IPS DF 6.9 (cell line): ENCODE measurements around the gene GABRB2.

ENCODE experiments used
- DNase-seq: peaks from one replicate; pipeline ENCODE4 v3.0.0-alpha.2; 2013; ENCODE audit warnings: low read depth, low spot score
- H3K27ac ChIP-seq: one replicate; pipeline ENCODE4 v1.5.1; 2013; ENCODE audit warnings: low read length, control low read depth
- H3K27me3 ChIP-seq: 2 replicates; pipeline ENCODE4 v1.6.1; 2013; ENCODE audit warnings: mild to moderate bottlenecking, low read length; ENCODE audit not compliant: control insufficient read depth, insufficient read depth
- H3K36me3 ChIP-seq: 2 replicates; pipeline ENCODE4 v1.6.1; 2013; ENCODE audit warnings: low read length; ENCODE audit not compliant: control insufficient read depth, insufficient read depth
- H3K4me1 ChIP-seq: 2 replicates; pipeline ENCODE4 v1.6.1; 2013; ENCODE audit warnings: low read length; ENCODE audit not compliant: control insufficient read depth, insufficient read depth
- H3K4me3 ChIP-seq: 2 replicates; pipeline ENCODE4 v1.5.1; 2013; ENCODE audit warnings: mild to moderate bottlenecking, low read length
- H3K9me3 ChIP-seq: 2 replicates; pipeline ENCODE4 v1.6.1; 2013; ENCODE audit warnings: low read length, inconsistent platforms; ENCODE audit not compliant: control insufficient read depth, insufficient read depth
- WGBS: extraction: QIAGEN DNeasy Blood & Tissue Kit; methylation state at CpG from one replicate; pipeline ENCODE4 v1.1.7; 2013; ENCODE audit warnings: mixed read lengths, missing lambda C conversion rate; ENCODE audit not compliant: insufficient read length, insufficient coverage; 5-methylcytosine and 5-hydroxymethylcytosine counted together

GABRB2 gene

GRCh38 chr5:161546470-161547301, at the start of gene GABRB2:
Gene GABRB2, minus strand, starts transcription at chr5:161546725. Its CDS starts 82 bp downstream, at chr5:161546643.
- no CpG with 5 or more reads among the region's 31 CpGs for WGBS
- Histone ChIP-seq H3K4me3 (peak within 1 kb of the TSS; percentile 56; the same call in 1 of the 2 replicates), H3K36me3 (no peaks in the 10 kb centered on the region), H3K27me3 (peaks cover 42% of the 10 kb centered on the region), H3K27ac (no peak within 1 kb of the TSS), H3K9me3 (no peaks in the 10 kb centered on the region), H3K4me1 (peaks cover 9% of the 10 kb centered on the region; the same call in 1 of the 2 replicates)
- DNase-seq = no peak

- no peak for DNase-seq
- Histone ChIP-seq H3K36me3 (no peaks in the 10 kb centered on the region), H3K27me3 (no peaks in the 10 kb centered on the region), H3K4me3 (no peak overlapping the region), H3K4me1 (no peaks in the 10 kb centered on the region), H3K9me3 (no peaks in the 10 kb centered on the region), H3K27ac (no peak overlapping the region)
- WGBS = no CpG with 5 or more reads among the region's 1 CpG
Observed at GRCh38 chr5:161585798-161586197, 39.3 kb upstream of the GABRB2 start.

DNA sequence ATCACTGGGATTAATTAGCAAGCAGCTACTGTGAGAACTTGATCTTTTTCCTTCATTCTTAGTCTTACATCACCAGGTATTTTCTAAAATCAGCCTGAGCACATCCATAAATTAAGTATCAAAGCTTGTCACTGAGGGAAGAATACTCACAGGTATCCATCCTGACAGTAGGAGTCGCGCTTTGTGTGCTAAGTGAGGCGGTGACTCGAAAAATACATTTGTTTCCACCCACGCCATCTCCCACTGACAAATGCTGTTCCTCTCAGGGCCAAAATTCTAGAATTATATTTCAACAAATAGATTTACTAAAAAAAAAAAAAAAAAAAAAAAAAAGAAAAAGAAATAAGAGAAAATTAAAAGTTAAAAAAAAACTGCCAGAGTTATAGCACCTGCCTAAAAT, 34.1 kb upstream of the GABRB2 start:
- no peak for DNase-seq
- no peaks in the 10 kb centered on the region for H3K36me3 ChIP-seq
- no peaks in the 10 kb centered on the region for H3K4me1 ChIP-seq
- no peaks in the 10 kb centered on the region for H3K27me3 ChIP-seq
- WGBS = no CpG with 5 or more reads among the region's 5 CpGs
- H3K4me3 ChIP-seq = no peak overlapping the region
- no peak overlapping the region for H3K27ac ChIP-seq
- H3K9me3 ChIP-seq = no peaks in the 10 kb centered on the region

- no peaks in the 10 kb centered on the region for H3K36me3 ChIP-seq
- H3K27ac ChIP-seq = no peak overlapping the region
- H3K9me3 ChIP-seq = no peaks in the 10 kb centered on the region
- no peaks in the 10 kb centered on the region for H3K4me1 ChIP-seq
- H3K4me3 ChIP-seq = no peak overlapping the region
- H3K27me3 ChIP-seq = no peaks in the 10 kb centered on the region
- no peak for DNase-seq
- WGBS = no CpG with 5 or more reads among the region's 3 CpGs
Observed at GRCh38 chr5:161572914-161573313, 26.4 kb upstream of the GABRB2 start.

- H3K4me1 ChIP-seq = no peaks in the 10 kb centered on the region
- no peaks in the 10 kb centered on the region for H3K9me3 ChIP-seq
- no peak for DNase-seq
- no peaks in the 10 kb centered on the region for H3K27me3 ChIP-seq
- no peak overlapping the region for H3K4me3 ChIP-seq
- H3K36me3 ChIP-seq = no peaks in the 10 kb centered on the region
- WGBS = no CpG with 5 or more reads among the region's 2 CpGs
- H3K27ac ChIP-seq = no peak overlapping the region
Observed at GRCh38 chr5:161566081-161566480, 19.6 kb upstream of the GABRB2 start.

DNA sequence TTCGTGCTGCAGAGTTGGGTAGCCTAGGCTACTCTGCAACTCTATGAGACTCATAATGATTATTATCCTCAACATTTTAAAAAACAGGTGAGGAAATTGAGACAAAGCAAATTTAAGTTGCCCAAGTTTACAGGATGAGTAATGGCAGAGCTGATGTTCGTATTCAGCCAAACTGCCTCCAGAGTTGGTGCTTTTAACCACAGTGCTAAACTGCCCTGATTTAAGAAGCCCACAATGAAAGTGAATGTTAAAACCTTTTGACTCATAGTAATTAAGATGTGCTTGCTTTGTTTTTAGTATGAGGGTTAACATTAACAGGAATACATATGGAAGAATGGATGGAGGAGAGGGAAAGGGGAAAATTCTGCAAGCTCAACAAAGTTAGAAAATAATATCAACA, 15.9 kb upstream of the GABRB2 start:
- H3K4me3 ChIP-seq = no peak overlapping the region
- H3K27ac ChIP-seq = no peak overlapping the region
- no peaks in the 10 kb centered on the region for H3K36me3 ChIP-seq
- DNase-seq = no peak
- H3K27me3 ChIP-seq = no peaks in the 10 kb centered on the region
- WGBS = no CpG with 5 or more reads among the region's 2 CpGs
- no peaks in the 10 kb centered on the region for H3K9me3 ChIP-seq
- H3K4me1 ChIP-seq = no peaks in the 10 kb centered on the region

DNA sequence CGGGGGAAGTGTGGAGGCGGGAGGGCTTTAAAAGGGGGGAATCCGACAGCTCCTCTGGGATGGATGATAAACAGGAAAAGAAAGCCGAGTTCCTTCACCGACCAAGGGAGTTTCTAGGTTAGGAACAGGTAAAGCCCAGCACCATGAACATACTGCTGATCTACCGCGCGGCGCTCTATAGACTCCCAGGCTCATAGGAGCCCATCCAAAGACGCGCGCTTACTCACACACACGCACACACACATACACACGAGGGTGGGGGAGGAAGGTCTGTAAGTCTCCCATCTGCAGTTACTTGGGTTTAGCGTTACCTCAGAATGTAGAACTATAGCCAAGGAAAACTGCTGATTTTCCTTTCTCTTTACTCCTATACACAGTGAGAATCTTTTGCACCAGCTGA, 2.6 kb upstream of the GABRB2 start:
- H3K27ac ChIP-seq = no peak overlapping the region
- H3K36me3 ChIP-seq = no peaks in the 10 kb centered on the region
- H3K27me3 ChIP-seq = peaks cover 42% of the 10 kb centered on the region
- WGBS = no CpG with 5 or more reads among the region's 15 CpGs
- peaks cover 9% of the 10 kb centered on the region; the same call in 1 of the 2 replicates for H3K4me1 ChIP-seq
- H3K9me3 ChIP-seq = no peaks in the 10 kb centered on the region
- no peak for DNase-seq
- H3K4me3 ChIP-seq = peak overlapping the region; percentile 56; the same call in 1 of the 2 replicates

- no peaks in the 10 kb centered on the region for H3K36me3 ChIP-seq
- H3K27ac ChIP-seq = no peak overlapping the region
- peaks cover 42% of the 10 kb centered on the region for H3K27me3 ChIP-seq
- no CpG with 5 or more reads among the region's 32 CpGs for WGBS
- H3K4me3 ChIP-seq = peak overlapping the region; percentile 56; the same call in 1 of the 2 replicates
- H3K9me3 ChIP-seq = no peaks in the 10 kb centered on the region
- DNase-seq = no peak
- H3K4me1 ChIP-seq = peaks cover 9% of the 10 kb centered on the region; the same call in 1 of the 2 replicates
Observed at GRCh38 chr5:161548487-161549094, 2.1 kb upstream of the GABRB2 start.

- H3K27me3 ChIP-seq = peaks cover 42% of the 10 kb centered on the region
- no peaks in the 10 kb centered on the region for H3K36me3 ChIP-seq
- peaks cover 9% of the 10 kb centered on the region; the same call in 1 of the 2 replicates for H3K4me1 ChIP-seq
- WGBS = no CpG with 5 or more reads among the region's 64 CpGs
- no peak for DNase-seq
- H3K27ac ChIP-seq = no peak overlapping the region
- H3K9me3 ChIP-seq = no peaks in the 10 kb centered on the region
- H3K4me3 ChIP-seq = peak overlapping the region; percentile 56; the same call in 1 of the 2 replicates
Observed at GRCh38 chr5:161547738-161548486, 1.4 kb upstream of the GABRB2 start.

GRCh38 chr5:161547406-161547737, 847 bp upstream of the GABRB2 start:
- Histone ChIP-seq H3K36me3 (no peaks in the 10 kb centered on the region), H3K27me3 (peaks cover 42% of the 10 kb centered on the region), H3K4me1 (peaks cover 9% of the 10 kb centered on the region; the same call in 1 of the 2 replicates), H3K4me3 (peak overlapping the region; percentile 56; the same call in 1 of the 2 replicates), H3K9me3 (no peaks in the 10 kb centered on the region), H3K27ac (no peak overlapping the region)
- no CpG with 5 or more reads among the region's 17 CpGs for WGBS
- no peak for DNase-seq
